GM23338 (cell line): ENCODE results near the gene RSPH3.
"Not testable (repeated sequence)": the region's sequence is repeated elsewhere in the genome, so short reads cannot be mapped to it uniquely, and the experiment has no call there.

Experiments
- CREB1 ChIP-seq: fragments of 250-450 bp; sonication (Bioruptor Pico); IDR thresholded peaks from 2 replicates; pipeline ENCODE4 v1.5.0; 2020; ENCODE audit warnings: low read depth, mild to moderate bottlenecking, moderate library complexity
- EZH2 ChIP-seq: fragments of 200-600 bp; sonication (generic); IDR thresholded peaks from one replicate; pipeline ENCODE4 v1.8.0; 2017; ENCODE audit warnings: antibody characterized with exemption, mild to moderate bottlenecking, low read depth; ENCODE audit not compliant: unreplicated experiment
- EZH2phosphoT487 ChIP-seq: fragments of 200-600 bp; sonication (generic); IDR thresholded peaks from one replicate; pipeline ENCODE4 v1.8.1; 2018; ENCODE audit warnings: antibody characterized with exemption; ENCODE audit not compliant: unreplicated experiment
- JUNB ChIP-seq: IDR thresholded peaks from one replicate; pipeline ENCODE4 v1.6.1; 2016; ENCODE audit warnings: antibody characterized with exemption; ENCODE audit not compliant: unreplicated experiment
- POLR2AphosphoS5 ChIP-seq: IDR thresholded peaks from 2 replicates; pipeline ENCODE4 v1.6.1; 2016; ENCODE audit warnings: antibody characterized with exemption, low read depth
- ZNF114 ChIP-seq: fragments of 250-450 bp; sonication (Bioruptor Pico); IDR thresholded peaks from 2 replicates; pipeline ENCODE4 v1.5.0; 2020; ENCODE audit warnings: mild to moderate bottlenecking, moderate library complexity
- TF ChIP-seq, protein P1 (sequence below), 2 experiments: fragments of 200-600 bp in 1 of 2; sonication (generic) in 1 of 2; conservative IDR thresholded peaks; 2 replicates each; pipeline versions ENCODE4 v1.5.1 to v1.6.1; 2016 to 2017; ENCODE audit warnings: antibody characterized with exemption in 2 of 2, low read depth in 2 of 2, mild to moderate bottlenecking in 2 of 2, moderate library complexity in 1 of 2
- TF ChIP-seq, protein P2 (sequence below): IDR thresholded peaks from one replicate; pipeline ENCODE4 v1.6.1; 2018; ENCODE audit warnings: antibody characterized with exemption; ENCODE audit not compliant: unreplicated experiment
- TF ChIP-seq, protein P3 (sequence below): IDR thresholded peaks from 2 replicates; pipeline ENCODE4 v1.6.1; 2016; ENCODE audit warnings: antibody characterized with exemption

GRCh38 chr6:159025224-159025623 lies 25.2 kb upstream of the RSPH3 start:
- TF ChIP-seq, protein P1, sequence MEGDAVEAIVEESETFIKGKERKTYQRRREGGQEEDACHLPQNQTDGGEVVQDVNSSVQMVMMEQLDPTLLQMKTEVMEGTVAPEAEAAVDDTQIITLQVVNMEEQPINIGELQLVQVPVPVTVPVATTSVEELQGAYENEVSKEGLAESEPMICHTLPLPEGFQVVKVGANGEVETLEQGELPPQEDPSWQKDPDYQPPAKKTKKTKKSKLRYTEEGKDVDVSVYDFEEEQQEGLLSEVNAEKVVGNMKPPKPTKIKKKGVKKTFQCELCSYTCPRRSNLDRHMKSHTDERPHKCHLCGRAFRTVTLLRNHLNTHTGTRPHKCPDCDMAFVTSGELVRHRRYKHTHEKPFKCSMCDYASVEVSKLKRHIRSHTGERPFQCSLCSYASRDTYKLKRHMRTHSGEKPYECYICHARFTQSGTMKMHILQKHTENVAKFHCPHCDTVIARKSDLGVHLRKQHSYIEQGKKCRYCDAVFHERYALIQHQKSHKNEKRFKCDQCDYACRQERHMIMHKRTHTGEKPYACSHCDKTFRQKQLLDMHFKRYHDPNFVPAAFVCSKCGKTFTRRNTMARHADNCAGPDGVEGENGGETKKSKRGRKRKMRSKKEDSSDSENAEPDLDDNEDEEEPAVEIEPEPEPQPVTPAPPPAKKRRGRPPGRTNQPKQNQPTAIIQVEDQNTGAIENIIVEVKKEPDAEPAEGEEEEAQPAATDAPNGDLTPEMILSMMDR (conservative IDR thresholded peaks at IDR 0.05; ENCODE audit: low read depth in 2 of 2): not testable (repeated sequence)
- TF ChIP-seq, protein P2, sequence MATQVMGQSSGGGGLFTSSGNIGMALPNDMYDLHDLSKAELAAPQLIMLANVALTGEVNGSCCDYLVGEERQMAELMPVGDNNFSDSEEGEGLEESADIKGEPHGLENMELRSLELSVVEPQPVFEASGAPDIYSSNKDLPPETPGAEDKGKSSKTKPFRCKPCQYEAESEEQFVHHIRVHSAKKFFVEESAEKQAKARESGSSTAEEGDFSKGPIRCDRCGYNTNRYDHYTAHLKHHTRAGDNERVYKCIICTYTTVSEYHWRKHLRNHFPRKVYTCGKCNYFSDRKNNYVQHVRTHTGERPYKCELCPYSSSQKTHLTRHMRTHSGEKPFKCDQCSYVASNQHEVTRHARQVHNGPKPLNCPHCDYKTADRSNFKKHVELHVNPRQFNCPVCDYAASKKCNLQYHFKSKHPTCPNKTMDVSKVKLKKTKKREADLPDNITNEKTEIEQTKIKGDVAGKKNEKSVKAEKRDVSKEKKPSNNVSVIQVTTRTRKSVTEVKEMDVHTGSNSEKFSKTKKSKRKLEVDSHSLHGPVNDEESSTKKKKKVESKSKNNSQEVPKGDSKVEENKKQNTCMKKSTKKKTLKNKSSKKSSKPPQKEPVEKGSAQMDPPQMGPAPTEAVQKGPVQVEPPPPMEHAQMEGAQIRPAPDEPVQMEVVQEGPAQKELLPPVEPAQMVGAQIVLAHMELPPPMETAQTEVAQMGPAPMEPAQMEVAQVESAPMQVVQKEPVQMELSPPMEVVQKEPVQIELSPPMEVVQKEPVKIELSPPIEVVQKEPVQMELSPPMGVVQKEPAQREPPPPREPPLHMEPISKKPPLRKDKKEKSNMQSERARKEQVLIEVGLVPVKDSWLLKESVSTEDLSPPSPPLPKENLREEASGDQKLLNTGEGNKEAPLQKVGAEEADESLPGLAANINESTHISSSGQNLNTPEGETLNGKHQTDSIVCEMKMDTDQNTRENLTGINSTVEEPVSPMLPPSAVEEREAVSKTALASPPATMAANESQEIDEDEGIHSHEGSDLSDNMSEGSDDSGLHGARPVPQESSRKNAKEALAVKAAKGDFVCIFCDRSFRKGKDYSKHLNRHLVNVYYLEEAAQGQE: not testable (repeated sequence)
- TF ChIP-seq EZH2; POLR2AphosphoS5; CREB1 (CRISPR knock-in tag); EZH2phosphoT487; ZNF114 (CRISPR knock-in tag); JUNB: not testable (repeated sequence)
- TF ChIP-seq, protein P3, sequence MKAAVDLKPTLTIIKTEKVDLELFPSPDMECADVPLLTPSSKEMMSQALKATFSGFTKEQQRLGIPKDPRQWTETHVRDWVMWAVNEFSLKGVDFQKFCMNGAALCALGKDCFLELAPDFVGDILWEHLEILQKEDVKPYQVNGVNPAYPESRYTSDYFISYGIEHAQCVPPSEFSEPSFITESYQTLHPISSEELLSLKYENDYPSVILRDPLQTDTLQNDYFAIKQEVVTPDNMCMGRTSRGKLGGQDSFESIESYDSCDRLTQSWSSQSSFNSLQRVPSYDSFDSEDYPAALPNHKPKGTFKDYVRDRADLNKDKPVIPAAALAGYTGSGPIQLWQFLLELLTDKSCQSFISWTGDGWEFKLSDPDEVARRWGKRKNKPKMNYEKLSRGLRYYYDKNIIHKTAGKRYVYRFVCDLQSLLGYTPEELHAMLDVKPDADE: not testable (repeated sequence)
